B cell (primary cell): ENCODE measurements around the gene CHCHD3.

Experiments used
- CTCF ChIP-seq: fragments of 200-600 bp; IDR thresholded peaks from one replicate; pipeline ENCODE4 v1.8.0; 2022; ENCODE audit warnings: antibody characterized with exemption, mild to moderate bottlenecking
- EZH2 ChIP-seq: IDR thresholded peaks from 2 replicates; pipeline ENCODE4 v1.6.1; 2012; ENCODE audit warnings: borderline replicate concordance, low read depth, mild to moderate bottlenecking, moderate library complexity, low read length; ENCODE audit not compliant: insufficient read depth, poor library complexity, severe bottlenecking

GRCh38 chr7:132755538-132756483 is 326.1 kb downstream of the CHCHD3 start:
- TF ChIP-seq CTCF, result no peak
- no peak for TF ChIP-seq EZH2
